K562 (cell line): Measurements from ENCODE around the gene SPINT1. TPM values are rescaled to one million over a fixed set of nuclear protein-coding genes. Genes with fewer than 3 reads are reported as not detected.

ENCODE experiments used
- ATAC-seq: fragments of 200-7000 bp; cut with Tn5 transposase; 3 replicates; pipeline ENCODE4 v1.9.1; 2020; ENCODE audit warnings: moderate library complexity
- BruUV-seq: library from RNA; stranded (reverse); fragments of 400-500 nt; replicated peaks from 2 replicates; lab custom pipeline; 2021; lab: Mats Ljungman, UMichigan
- CTCF ChIA-PET: fragments of 300-600 bp; formaldehyde crosslinking; extraction: SDS; loops from one replicate; lab custom pipeline; 2021; ENCODE audit warnings: low intra/inter-chr PET ratio; lab: Yijun Ruan, JAX
- POLR2A ChIA-PET: fragments of 300-600, 350-650 bp; sonication (Branson Sonifier 250); formaldehyde crosslinking; extraction: SDS; loops from one replicate; lab custom pipeline; 2021; ENCODE audit warnings: antibody characterized with exemption, inconsistent platforms; lab: Yijun Ruan, JAX
- DNase-seq, 4 experiments: peaks; one replicate each; pipeline versions ENCODE4 v3.0.0 to v3.0.0-alpha.2; 2011 to 2018; ENCODE audit warnings: low spot score in 3 of 4, mixed read lengths in 3 of 4; ENCODE audit errors: extremely low read depth in 1 of 4
- FAIRE-seq: peaks from 2 replicates; lab custom pipeline; 2011; peaks lifted over from hg19 to GRCh38; lab: Jason Lieb, UNC
- H2AFZ ChIP-seq: 2 replicates; pipeline ENCODE4 v1.6.0; 2011; ENCODE audit warnings: low read depth, low read length, control low read depth, inconsistent platforms
- H3K27ac ChIP-seq: fragments of 200-600 bp; 3 replicates; pipeline ENCODE4 v1.8.0; 2011; ENCODE audit warnings: low read depth, mild to moderate bottlenecking, control low read depth, inconsistent platforms, low read length, moderate library complexity, mixed read lengths; ENCODE audit errors: extremely low read depth
- H3K27me3 ChIP-seq, 2 experiments: fragments of 300-600 bp in 1 of 2; 2 replicates in 1 of 2; 3 replicates in 1 of 2; pipeline versions ENCODE4 v1.6.0 to v1.8.0; 2011; ENCODE audit warnings: inconsistent platforms in 2 of 2, low read length in 2 of 2, mild to moderate bottlenecking in 1 of 2, mixed read lengths in 1 of 2, moderate library complexity in 1 of 2; ENCODE audit not compliant: control insufficient read depth in 2 of 2, insufficient read depth in 2 of 2
- H3K36me3 ChIP-seq: fragments of 300-600 bp; 3 replicates; pipeline ENCODE4 v1.8.0; 2011; ENCODE audit warnings: mild to moderate bottlenecking, low read length, inconsistent platforms; ENCODE audit not compliant: control insufficient read depth, insufficient read depth
- H3K4me1 ChIP-seq, 2 experiments: fragments of 200-600 bp in 1 of 2; replicated peaks in 1 of 2; 2 replicates in 1 of 2; 3 replicates in 1 of 2; pipeline versions ENCODE4 v1.5.1 to v1.8.0; 2011; ENCODE audit warnings: inconsistent platforms in 2 of 2, low read length in 2 of 2, mild to moderate bottlenecking in 1 of 2, mixed read lengths in 1 of 2, moderate library complexity in 1 of 2; ENCODE audit not compliant: control insufficient read depth in 2 of 2, insufficient read depth in 2 of 2
- H3K4me2 ChIP-seq: 2 replicates; pipeline ENCODE4 v1.6.1; 2011; ENCODE audit warnings: low read length, control low read depth, inconsistent platforms, mixed read lengths; ENCODE audit not compliant: insufficient read depth
- H3K4me3 ChIP-seq: fragments of 200-600 bp; sonication (generic), shearing (Covaris generic); 2 replicates; pipeline ENCODE4 v1.5.1; 2016; ENCODE audit warnings: control low read depth, inconsistent platforms
- H3K79me2 ChIP-seq: fragments of 200-600 bp; 3 replicates; pipeline ENCODE4 v1.8.0; 2011; ENCODE audit warnings: low read length, inconsistent platforms; ENCODE audit not compliant: control insufficient read depth, insufficient read depth
- H3K9ac ChIP-seq, 2 experiments: 2 replicates each; pipeline versions ENCODE4 v1.6.0 to v1.6.1; 2011; ENCODE audit warnings: low read depth in 2 of 2, low read length in 2 of 2, control low read depth in 1 of 2, inconsistent platforms in 1 of 2, mild to moderate bottlenecking in 1 of 2, mixed read lengths in 1 of 2; ENCODE audit not compliant: insufficient read depth in 1 of 2
- H3K9me1 ChIP-seq: one replicate; pipeline ENCODE4 v1.6.0; 2011; ENCODE audit warnings: inconsistent platforms, mild to moderate bottlenecking, low read length, moderate library complexity; ENCODE audit not compliant: control insufficient read depth, insufficient read depth
- H3K9me3 ChIP-seq: replicated peaks from 2 replicates; pipeline ENCODE4 v1.5.1; 2011; ENCODE audit warnings: low read depth, low read length, inconsistent platforms; ENCODE audit not compliant: control insufficient read depth, insufficient read depth
- H4K20me1 ChIP-seq: replicated peaks from 2 replicates; pipeline ENCODE4 v1.6.1; 2011; ENCODE audit warnings: low read length, inconsistent platforms, mixed read lengths; ENCODE audit not compliant: control insufficient read depth, insufficient read depth
- CBX3 ChIP-seq, 2 experiments: IDR thresholded peaks; 1 replicate in 1 of 2; 2 replicates in 1 of 2; pipeline ENCODE4 v1.6.1; 2012; ENCODE audit warnings: inconsistent platforms in 2 of 2, low read length in 2 of 2, borderline replicate concordance in 1 of 2, control low read depth in 1 of 2
- DLX4 ChIP-seq: fragments of 250-450 bp; sonication (Bioruptor Pico); IDR thresholded peaks from 2 replicates; pipeline ENCODE4 v1.6.1; 2021; ENCODE audit warnings: mild to moderate bottlenecking
- HOMEZ ChIP-seq: fragments of 250-450 bp; sonication (Bioruptor Pico); IDR thresholded peaks from 2 replicates; pipeline ENCODE4 v1.4.0; 2020; ENCODE audit warnings: mild to moderate bottlenecking, moderate library complexity
- SIN3A ChIP-seq, 2 experiments: fragments of 150-350 bp in 1 of 2; IDR thresholded peaks; 2 replicates each; pipeline ENCODE4 v1.6.1; 2011 to 2016; ENCODE audit warnings: borderline replicate concordance in 2 of 2, low read depth in 2 of 2, low read length in 2 of 2, mild to moderate bottlenecking in 2 of 2, moderate library complexity in 2 of 2; ENCODE audit not compliant: control insufficient read depth in 1 of 2
- USF2 ChIP-seq: sonication (generic); formaldehyde crosslinking; IDR thresholded peaks from 2 replicates; pipeline ENCODE4 v1.5.0; 2020; ENCODE audit warnings: missing genetic modification reagents
- ZNF140 ChIP-seq: fragments of 250-450 bp; sonication (Bioruptor Pico); IDR thresholded peaks from 2 replicates; pipeline ENCODE4 v1.8.0; 2021; ENCODE audit warnings: moderate library complexity, mild to moderate bottlenecking, inconsistent platforms
- ZNF518B ChIP-seq: fragments of 250-450 bp; sonication (Bioruptor Pico); IDR thresholded peaks from 2 replicates; pipeline ENCODE4 v1.5.0; 2021; ENCODE audit warnings: mild to moderate bottlenecking, moderate library complexity
- WGBS: fragments of 100-300 bp; shearing (Covaris generic); methylation state at CpG from one replicate; pipeline ENCODE4 v1.1.6; 2016; ENCODE audit warnings: low coverage, mixed read lengths; ENCODE audit not compliant: insufficient coverage; ENCODE audit errors: missing lambda C conversion rate; 5-methylcytosine and 5-hydroxymethylcytosine counted together
- in situ Hi-C: fragments of 300-500 bp; cut with MboI; formaldehyde crosslinking; loops from 4 replicates; pipeline ENCODE4 v1.15.0; 2018; ENCODE audit warnings: inconsistent platforms, mixed read lengths
- intact Hi-C: fragments of 100-400 bp; cut with micrococcal nuclease; formaldehyde crosslinking; loops from 2 replicates; pipeline ENCODE4 v1.14.2; 2022
- polyA plus RNA-seq, 8 experiments: library from polyadenylated mRNA; depleted of rRNA in 4 of 8; stranded (reverse) in 5 of 8; unstranded in 3 of 8; fragments of >200 nt; fragmentation: Nextera tagmentation in 2 of 8; fragmentation: Illumina TruSeq in 1 of 8; extraction: Ambion mirVana in 2 of 8; extraction: Trizol in 1 of 8; gene quantifications; 2 replicates each; pipeline versions ENCODE4 v1.2.1 to v1.2.3, GENCODE V29; 2011 to 2014; ENCODE audit warnings: inconsistent platforms in 1 of 8, missing spikeins in 1 of 8
- total RNA-seq, 7 experiments: library from RNA; depleted of rRNA in 6 of 7; stranded (reverse); fragments of >200 nt in 6 of 7; fragmentation: Illumina TruSeq in 2 of 7; extraction: Trizol in 2 of 7; gene quantifications; 2 replicates each; pipeline versions ENCODE4 v1.2.1 to v1.2.3, GENCODE V29; 2011 to 2021; ENCODE audit warnings: low replicate concordance in 1 of 7

Gene SPINT1
- total and polyA plus RNA-seq, 9 of the 15 experiments (the other 6 are each of a cell fraction or from before 2014, with no cell fraction given), result 0.78 to 4.5 (median 1.5) TPM

- POLR2A ChIA-PET, result interaction anchor here (1.3 to 1.9 kb wide), 2 partner anchors 20 to 104 kb away, joined by 4 to 5 read pairs; partner anchors contain the start of gene RHOV
- Histone ChIP-seq H3K79me2 (peaks cover 17% of the 10 kb centered on the region), H3K27ac (no peak overlapping the region), H3K4me1 (peaks cover 8 to 16% of the 10 kb centered on the region in 2 experiments; a peak in 4 of 5 replicates), H3K4me3 (no peak overlapping the region), H3K9me3 (no peaks in the 10 kb centered on the region), H3K4me2 (no peak overlapping the region), H4K20me1 (no peaks in the 10 kb centered on the region), H2AFZ (peak overlapping the region; percentile 99; the same call in 1 of the 2 replicates), H3K27me3 (no peaks in the 10 kb centered on the region), H3K36me3 (peaks cover 19% of the 10 kb centered on the region; the same call in 2 of the 3 replicates), H3K9ac (peak overlapping the region in 1 of 2 experiments; percentile 54; a peak in 2 of 4 replicates), H3K9me1 (no peaks in the 10 kb centered on the region)
- DNase-seq, result no peak
- no peak for ATAC-seq
- no peak for FAIRE-seq
- in situ Hi-C loops, result loop anchor here (5.0 to 10.0 kb wide), 2 partner anchors 36 to 218 kb away; no protein-coding TSS in a partner anchor
- no TSS peak for BruUV-seq
- TF ChIP-seq USF2 (no peak), DLX4 (CRISPR knock-in tag) (no peak), CBX3 (IDR thresholded peaks at IDR 0.05; ENCODE audit: borderline replicate concordance in 1 of 2, low read length in 2 of 2) (no peak), ZNF140 (no peak), SIN3A (IDR thresholded peaks at IDR 0.05; ENCODE audit: borderline replicate concordance in 2 of 2, control insufficient read depth in 1 of 2, low read depth in 2 of 2, low read length in 2 of 2) (no peak), ZNF518B (CRISPR knock-in tag) (no peak), HOMEZ (CRISPR knock-in tag) (no peak)
- CTCF ChIA-PET, result interaction anchor here (0.5 to 6.7 kb wide), 5 partner anchors 35 to 640 kb away, joined by 3 to 75 read pairs (median 5); no protein-coding TSS in a partner anchor
- intact Hi-C loops, result loop anchor here (5.0 to 10.0 kb wide), 3 partner anchors 188 to 298 kb away; partner anchors contain the start of gene KNL1
- WGBS, result 39% methylated on average over 20 of the region's 22 CpGs
These were observed 49.3 kb downstream of the SPINT1 start for GRCh38 chr15:40893019-40893670.
